SK-N-SH (cell line): Measurements from ENCODE around the gene OOSP2. TPM values are rescaled to one million over a fixed set of nuclear protein-coding genes. Genes with fewer than 3 reads are reported as not detected.

Source experiments
- CTCF ChIA-PET: fragments of 300-600, 350-600 bp; formaldehyde crosslinking; extraction: SDS; loops from one replicate; lab custom pipeline; 2021; lab: Yijun Ruan, JAX
- POLR2A ChIA-PET: fragments of 350-600 bp; sonication (Branson Sonifier 250); formaldehyde crosslinking; extraction: SDS; loops from one replicate; lab custom pipeline; 2020; ENCODE audit warnings: antibody characterized with exemption, inconsistent platforms; lab: Yijun Ruan, JAX
- DNase-seq: peaks from one replicate; pipeline ENCODE4 v3.0.0; 2012
- H2AFZ ChIP-seq: fragments of 200-600 bp; sonication (generic); 2 replicates; pipeline ENCODE4 v1.8.1; 2016; ENCODE audit warnings: antibody characterized with exemption, mild to moderate bottlenecking, low read depth
- H3F3A ChIP-seq: fragments of 200-600 bp; sonication (generic); replicated peaks from 2 replicates; pipeline ENCODE3; 2016; ENCODE audit warnings: antibody characterized with exemption, mild to moderate bottlenecking; ENCODE audit not compliant: insufficient read depth
- H3K27ac ChIP-seq, 2 experiments: fragments of 200-500 bp in 1 of 2; fragments of 200-600 bp in 1 of 2; sonication (Bioruptor generic) in 1 of 2; sonication (generic), shearing (Covaris generic) in 1 of 2; 2 replicates each; pipeline versions ENCODE4 v1.5.1 to v1.6.1; 2014 to 2016; ENCODE audit warnings: low read depth in 2 of 2, inconsistent platforms in 1 of 2, low read length in 1 of 2, mild to moderate bottlenecking in 1 of 2, mixed read lengths in 1 of 2
- H3K27me3 ChIP-seq: fragments of 200-600 bp; sonication (generic), shearing (Covaris generic); 2 replicates; pipeline ENCODE4 v1.6.1; 2016; ENCODE audit warnings: mixed run types; ENCODE audit not compliant: insufficient read depth
- H3K36me3 ChIP-seq, 2 experiments: fragments of 200-500 bp in 1 of 2; fragments of 200-600 bp in 1 of 2; sonication (Bioruptor generic) in 1 of 2; sonication (generic) in 1 of 2; replicated peaks in 1 of 2; 2 replicates each; pipeline versions ENCODE3 to v1.5.1; 2014 to 2016; ENCODE audit warnings: low read length in 1 of 2, mild to moderate bottlenecking in 1 of 2; ENCODE audit not compliant: insufficient read depth in 2 of 2, control insufficient read depth in 1 of 2
- H3K4me1 ChIP-seq, 2 experiments: fragments of 200-500 bp in 1 of 2; fragments of 200-600 bp in 1 of 2; sonication (Bioruptor generic) in 1 of 2; sonication (generic), shearing (Covaris generic) in 1 of 2; 2 replicates each; pipeline versions ENCODE4 v1.5.1 to v1.6.1; 2014 to 2016; ENCODE audit warnings: low read depth in 1 of 2, low read length in 1 of 2, mixed run types in 1 of 2; ENCODE audit not compliant: insufficient read depth in 2 of 2, control insufficient read depth in 1 of 2
- H3K4me2 ChIP-seq: fragments of 200-600 bp; sonication (generic), shearing (Covaris generic); 2 replicates; pipeline ENCODE4 v1.6.1; 2017; ENCODE audit warnings: mixed run types
- H3K4me3 ChIP-seq, 2 experiments: fragments of 200-500 bp in 1 of 2; fragments of 200-600 bp in 1 of 2; sonication (Bioruptor generic) in 1 of 2; sonication (generic), shearing (Covaris generic) in 1 of 2; 2 replicates each; pipeline versions ENCODE4 v1.5.1 to v1.8.1; 2014 to 2016; ENCODE audit warnings: low read depth in 2 of 2, inconsistent platforms in 1 of 2, low read length in 1 of 2, mild to moderate bottlenecking in 1 of 2, mixed read lengths in 1 of 2, moderate library complexity in 1 of 2
- H3K79me2 ChIP-seq: fragments of 200-600 bp; sonication (generic); 2 replicates; pipeline ENCODE4 v1.8.1; 2017; ENCODE audit warnings: mild to moderate bottlenecking; ENCODE audit not compliant: insufficient read depth
- H3K9ac ChIP-seq: fragments of 200-600 bp; sonication (generic); 2 replicates; pipeline ENCODE4 v1.6.1; 2017; ENCODE audit warnings: mixed run types
- H3K9me2 ChIP-seq: fragments of 200-600 bp; sonication (generic); 2 replicates; pipeline ENCODE4 v1.6.1; 2017; ENCODE audit warnings: mixed run types
- H3K9me3 ChIP-seq: fragments of 200-600 bp; sonication (generic); 2 replicates; pipeline ENCODE4 v1.6.1; 2017; ENCODE audit warnings: mixed run types, mild to moderate bottlenecking, moderate library complexity
- H4K20me1 ChIP-seq: fragments of 200-600 bp; sonication (generic); 2 replicates; pipeline ENCODE4 v1.6.1; 2017; ENCODE audit warnings: mild to moderate bottlenecking, mixed run types; ENCODE audit not compliant: insufficient read depth
- ELF1 ChIP-seq: IDR thresholded peaks from 2 replicates; pipeline ENCODE4 v1.4.0; 2012
- EZH2phosphoT487 ChIP-seq: fragments of 200-600 bp; sonication (generic); IDR thresholded peaks from 2 replicates; pipeline ENCODE4 v1.6.1; 2017; ENCODE audit warnings: low read depth, mixed run types, mild to moderate bottlenecking, antibody characterized with exemption, moderate library complexity, borderline replicate concordance
- FOXJ3 ChIP-seq: sonication (generic); formaldehyde crosslinking; IDR thresholded peaks from 2 replicates; pipeline ENCODE4 v1.5.1; 2020; ENCODE audit warnings: mild to moderate bottlenecking, missing genetic modification reagents
- FOXM1 ChIP-seq: IDR thresholded peaks from 2 replicates; pipeline ENCODE4 v1.4.0; 2012; ENCODE audit warnings: low read depth, mild to moderate bottlenecking
- GATA2 ChIP-seq: sonication (generic); formaldehyde crosslinking; IDR thresholded peaks from 2 replicates; pipeline ENCODE4 v1.5.0; 2020; ENCODE audit warnings: mild to moderate bottlenecking, missing genetic modification reagents
- IRF3 ChIP-seq: fragments of 150-350 bp; IDR thresholded peaks from 2 replicates; pipeline ENCODE4 v1.6.1; 2016; ENCODE audit warnings: mild to moderate bottlenecking, low read depth, low read length
- JUND ChIP-seq: IDR thresholded peaks from 2 replicates; pipeline ENCODE4 v1.4.0; 2012
- NFIC ChIP-seq: IDR thresholded peaks from 2 replicates; pipeline ENCODE4 v1.4.0; 2012; ENCODE audit warnings: borderline replicate concordance
- PBX3 ChIP-seq: IDR thresholded peaks from 2 replicates; pipeline ENCODE4; 2012
- RAD21 ChIP-seq: IDR thresholded peaks from 2 replicates; pipeline ENCODE4 v1.6.1; 2012; ENCODE audit warnings: mild to moderate bottlenecking, low read length
- RCOR1 ChIP-seq: fragments of 150-350 bp; IDR thresholded peaks from 2 replicates; pipeline ENCODE4 v1.6.1; 2017; ENCODE audit warnings: antibody characterized with exemption, low read length
- REST ChIP-seq: IDR thresholded peaks from 2 replicates; pipeline ENCODE4 v1.6.1; 2012; ENCODE audit warnings: mild to moderate bottlenecking, low read depth, low read length, moderate library complexity
- SIN3A ChIP-seq: IDR thresholded peaks from 2 replicates; pipeline ENCODE4 v1.6.1; 2012; ENCODE audit warnings: low read depth, mild to moderate bottlenecking, low read length, moderate library complexity, borderline replicate concordance
- SMC3 ChIP-seq: IDR thresholded peaks from 2 replicates; pipeline ENCODE4 v1.6.1; 2012; ENCODE audit warnings: low read depth, low read length, improper control_type of control experiment
- TEAD4 ChIP-seq: IDR thresholded peaks from 2 replicates; pipeline ENCODE4 v1.4.0; 2012; ENCODE audit warnings: mild to moderate bottlenecking, borderline replicate concordance; ENCODE audit not compliant: insufficient read depth
- USF2 ChIP-seq: fragments of 150-350 bp; IDR thresholded peaks from 2 replicates; pipeline ENCODE4 v1.6.1; 2017; ENCODE audit warnings: antibody characterized with exemption, low read length, low read depth, borderline replicate concordance
- YY1 ChIP-seq: IDR thresholded peaks from 2 replicates; pipeline ENCODE4 v1.4.0; 2012; ENCODE audit warnings: low read depth, mild to moderate bottlenecking
- ZBTB33 ChIP-seq: IDR thresholded peaks from 2 replicates; pipeline ENCODE4 v1.4.0; 2012; ENCODE audit warnings: low read depth, borderline replicate concordance
- WGBS: methylation state at CpG from one replicate; pipeline ENCODE4 v1.1.6; 2017; ENCODE audit warnings: low lambda C conversion rate; 5-methylcytosine and 5-hydroxymethylcytosine counted together
- polyA plus RNA-seq, 3 experiments: library from polyadenylated mRNA; depleted of rRNA; stranded (reverse); fragments of >200 nt; gene quantifications; 2 replicates each; pipeline ENCODE4 v1.2.3, GENCODE V29; 2012

Gene OOSP2
- polyA plus RNA-seq, 1 of the 3 experiments (the other 2 are of a cell fraction): not detected

- H3K9me3 ChIP-seq: no peaks in the 10 kb centered on the region
- no peaks in the 10 kb centered on the region for H3K9me2 ChIP-seq
- no peaks in the 10 kb centered on the region for H3K79me2 ChIP-seq
- H4K20me1 ChIP-seq: no peaks in the 10 kb centered on the region; the same call in 1 of the 2 replicates
- no peaks in the 10 kb centered on the region for H3K36me3 ChIP-seq
- no peak overlapping the region for H3K4me2 ChIP-seq
- ChIA-PET CTCF (no interaction called here), POLR2A (no interaction called here)
- H3F3A ChIP-seq: no peaks in the 10 kb centered on the region
- no peak overlapping the region for H3K4me3 ChIP-seq
- DNase-seq: no peak
- WGBS: 33% methylated on average over 1 of the region's 1 CpG
- H2AFZ ChIP-seq: no peak overlapping the region
- no peak overlapping the region for H3K9ac ChIP-seq
- TF ChIP-seq EZH2phosphoT487 (no peak), TEAD4 (no peak), SIN3A (no peak), IRF3 (no peak), FOXM1 (no peak), RCOR1 (no peak), JUND (no peak), YY1 (no peak), PBX3 (no peak), ELF1 (no peak), GATA2 (CRISPR knock-in tag) (no peak), ZBTB33 (no peak), NFIC (no peak), SMC3 (no peak), USF2 (no peak), FOXJ3 (CRISPR knock-in tag) (no peak), REST (no peak), RAD21 (no peak)
- no peaks in the 10 kb centered on the region for H3K4me1 ChIP-seq
- no peak overlapping the region for H3K27ac ChIP-seq
- no peaks in the 10 kb centered on the region; the same call in 1 of the 2 replicates for H3K27me3 ChIP-seq
Measured at GRCh38 chr11:60087239-60087638, 47.0 kb downstream of the OOSP2 start.
